Stimulated activated CD4-positive, alpha-beta T cell treated with anti-CD3 and anti-CD28 coated beads, Interleukin-2, amount 100 ng/mL, for 24 hours (primary cell): Measurements from ENCODE around the gene NDRG3.
"Not testable (repeated sequence)": the region's sequence is repeated elsewhere in the genome, so short reads cannot be mapped to it uniquely, and the experiment has no call there.

Source experiments
- DNase-seq, 2 donors: peaks; one replicate each; pipeline ENCODE4 v3.0.0-alpha.2; 2020

Gene NDRG3

GRCh38 chr20:36641506-36641843 is 104.4 kb downstream of the NDRG3 start:
- no peak for DNase-seq

DNA sequence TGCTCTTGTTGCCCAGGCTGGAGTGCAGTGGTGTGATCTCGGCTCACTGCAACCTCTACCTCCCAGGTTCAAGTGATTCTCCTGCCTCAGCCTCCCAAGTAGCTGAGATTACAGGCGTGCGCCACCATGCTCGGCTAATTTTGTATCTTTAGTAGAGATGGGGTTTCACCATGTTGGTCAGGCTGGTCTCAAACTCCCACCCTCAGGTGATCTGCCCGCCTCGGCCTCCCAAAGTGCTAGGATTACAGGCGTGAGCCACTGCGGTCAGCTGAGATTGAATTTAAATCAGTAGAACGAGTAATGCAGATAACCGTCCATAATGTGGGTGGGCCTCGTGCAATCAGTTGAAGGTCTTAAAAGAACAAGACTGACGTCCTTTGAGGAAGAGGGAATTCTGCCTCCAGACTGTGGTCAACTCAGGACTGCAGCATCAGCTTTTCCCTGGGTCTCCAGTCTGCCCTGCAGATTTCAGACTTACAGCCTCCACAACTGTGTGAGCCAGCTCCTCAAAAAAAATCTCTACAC is 107.0 kb downstream of the NDRG3 start:
- DNase-seq: not testable (repeated sequence)

- DNase-seq: no peak
These were observed 111.5 kb downstream of the NDRG3 start for GRCh38 chr20:36634342-36634741.

GRCh38 chr20:36633285-36633772 is 112.6 kb downstream of the NDRG3 start:
- no peak for DNase-seq

DNA sequence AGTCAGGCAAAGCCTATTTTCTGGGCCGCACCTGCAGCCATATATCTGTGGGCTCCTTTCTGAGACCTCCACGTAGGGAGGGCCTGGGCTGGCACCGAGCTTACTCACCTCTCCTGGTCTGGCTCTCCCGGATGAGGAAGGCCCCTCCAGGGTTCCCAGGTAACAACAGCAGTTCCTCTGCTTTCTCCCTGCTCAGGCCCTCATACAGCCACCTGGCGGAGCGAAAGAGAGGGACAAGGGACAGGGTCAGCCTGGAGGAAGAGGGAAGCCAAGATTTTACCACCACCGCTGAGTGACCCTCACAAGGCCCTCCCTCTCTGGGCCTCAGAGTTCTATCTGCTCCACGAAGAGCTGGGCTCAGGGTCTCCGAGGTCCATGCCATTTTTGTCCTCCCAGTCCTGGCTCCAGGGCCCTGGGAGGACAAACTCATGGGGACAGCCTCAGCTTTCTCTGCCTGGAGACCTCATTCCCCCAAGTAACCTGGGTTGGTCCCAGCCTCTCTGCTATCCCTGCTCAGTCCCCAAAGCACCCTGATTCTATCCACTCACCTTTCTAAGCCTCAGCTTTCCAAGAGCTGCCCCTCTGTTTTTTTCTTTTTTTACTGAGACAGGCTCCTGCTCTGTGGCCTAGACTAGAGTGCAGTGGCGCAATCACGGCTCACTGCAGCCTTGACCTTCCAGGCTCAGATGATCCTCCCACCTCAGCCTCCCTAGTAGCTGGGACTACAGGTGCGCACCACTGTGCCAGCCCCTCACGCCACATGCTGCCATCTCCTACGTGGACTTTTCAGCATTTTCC is 113.2 kb downstream of the NDRG3 start:
- no peak for DNase-seq

GRCh38 chr20:36632147-36632486 is 113.8 kb downstream of the NDRG3 start:
- no peak for DNase-seq

GRCh38 chr20:36631646-36632045 is 114.2 kb downstream of the NDRG3 start:
- no peak for DNase-seq

DNA sequence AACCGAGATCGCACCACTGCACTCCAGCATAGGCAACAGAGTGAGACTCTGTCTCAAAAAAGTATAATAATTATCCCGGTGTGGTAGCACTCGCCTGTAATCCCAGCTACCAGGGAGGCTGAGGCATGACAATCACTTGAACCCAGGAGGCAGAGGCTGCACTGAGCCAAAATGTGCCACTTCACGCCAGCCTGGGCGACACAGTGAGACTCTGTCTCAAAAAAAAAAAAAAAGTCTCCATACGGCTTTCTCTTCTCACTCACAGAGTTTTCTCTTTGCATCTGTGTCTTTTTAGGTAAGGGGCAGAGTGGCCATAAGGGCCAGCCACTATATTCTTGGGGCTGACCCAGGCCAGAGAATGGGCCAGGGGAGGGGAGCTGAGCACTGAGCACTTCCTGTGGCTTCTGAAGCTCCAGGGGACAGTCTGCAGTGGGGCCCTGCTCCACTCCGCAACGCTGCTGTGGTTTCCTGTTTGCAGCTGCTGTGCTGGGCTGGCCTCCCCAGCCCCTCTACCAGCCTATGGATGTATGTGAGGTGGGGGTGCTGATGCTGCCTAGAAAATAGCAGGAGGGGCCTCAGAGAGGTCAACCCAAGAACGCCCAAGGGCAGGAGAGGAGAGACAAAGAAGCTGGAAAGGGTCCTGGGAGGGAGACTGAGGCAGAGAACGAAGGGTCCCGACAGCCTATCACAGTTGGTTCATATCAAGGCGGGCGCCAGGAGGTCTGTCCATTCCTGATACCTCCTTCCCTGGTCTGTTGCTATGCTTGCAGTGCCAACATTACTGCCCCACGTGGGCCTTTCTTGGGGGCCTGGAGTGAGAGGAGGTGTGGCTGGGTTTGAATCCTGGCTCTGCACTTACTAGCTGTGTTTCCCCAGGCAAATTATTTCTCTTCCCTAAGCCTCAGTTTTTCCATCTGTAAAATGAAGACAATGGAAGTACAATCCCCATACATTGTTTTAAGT is 115.9 kb downstream of the NDRG3 start:
- peak; percentile 40 to 50 for DNase-seq

DNA sequence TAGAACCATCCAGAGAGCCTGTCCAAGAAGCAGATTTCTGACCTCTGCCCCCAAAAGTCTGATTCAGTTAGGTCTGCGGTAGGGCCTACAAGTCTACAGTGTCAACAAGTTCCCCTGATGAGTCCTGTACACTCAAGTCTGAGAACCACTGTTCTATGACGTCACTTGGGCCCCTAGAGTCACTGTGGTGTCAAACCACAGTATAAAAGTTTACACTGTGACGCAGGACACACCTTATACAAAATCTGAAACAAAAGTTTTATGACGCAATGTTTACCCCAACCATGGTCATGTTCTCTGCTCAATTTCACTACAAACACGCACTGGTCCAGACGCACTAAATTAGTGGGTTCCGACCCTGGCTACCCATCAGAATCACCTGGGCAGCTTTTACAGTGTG is 117.8 kb downstream of the NDRG3 start:
- no peak for DNase-seq

GRCh38 chr20:36624944-36625324 is 121.0 kb downstream of the NDRG3 start:
- DNase-seq: no peak

DNA sequence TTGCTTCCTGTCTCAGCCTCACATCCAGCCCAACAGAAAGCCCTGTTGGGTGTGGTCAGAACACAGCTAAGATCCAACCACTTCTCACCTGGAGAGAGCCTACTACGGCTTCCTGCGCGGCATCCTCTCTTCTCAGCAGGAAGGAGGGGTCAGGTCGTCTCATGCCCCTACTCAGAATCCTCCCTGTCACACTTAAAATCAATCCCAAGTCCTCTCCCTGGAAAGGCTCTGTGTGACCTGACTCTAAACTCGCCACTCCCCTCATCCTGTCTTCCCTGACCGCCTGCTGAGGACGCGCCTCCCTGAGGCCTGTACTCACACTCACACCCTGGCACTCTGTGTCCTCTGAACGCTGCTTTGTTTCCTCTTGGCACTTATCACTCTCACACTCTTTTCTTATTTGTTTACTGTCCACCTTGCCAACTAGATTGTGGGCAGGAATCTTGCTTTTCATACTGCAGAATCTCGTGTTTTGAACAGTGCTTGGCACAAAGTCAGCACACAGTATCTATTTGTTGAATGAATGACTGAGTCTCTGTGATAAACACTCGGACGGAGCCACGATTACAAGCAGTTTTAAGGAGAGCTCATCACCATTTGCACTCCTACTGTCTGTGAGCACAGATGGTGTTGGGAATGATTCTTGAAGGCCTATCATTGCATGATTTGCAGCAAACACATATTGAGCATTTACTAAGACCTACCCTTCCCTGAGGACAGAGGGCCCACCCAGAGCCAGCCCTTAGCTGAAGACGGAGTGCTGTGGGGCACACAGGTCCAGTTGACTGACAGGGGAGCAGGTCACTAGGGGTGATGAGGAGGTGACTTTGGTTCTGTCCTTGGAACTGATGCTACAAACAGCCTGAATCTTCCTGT is 121.6 kb downstream of the NDRG3 start:
- no peak for DNase-seq

DNA sequence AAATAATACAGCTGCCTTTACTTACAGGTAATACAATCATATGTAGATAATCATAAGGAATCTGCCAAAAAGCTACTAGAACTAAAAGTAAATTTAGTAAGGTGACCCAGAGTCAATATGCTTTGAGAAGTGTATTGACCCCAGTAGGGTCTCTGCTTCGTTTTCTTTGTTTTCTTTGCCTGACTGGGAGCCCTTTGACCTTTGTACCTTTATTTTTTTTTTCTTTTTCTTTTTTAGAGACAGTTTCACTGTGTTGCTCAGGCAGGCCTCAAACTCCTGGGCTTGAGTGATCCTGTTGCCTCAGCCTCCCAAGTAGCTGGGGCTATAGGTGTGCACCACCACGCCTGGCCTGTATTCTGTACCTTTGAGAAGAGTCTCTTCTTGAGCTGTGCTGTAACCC is 122.4 kb downstream of the NDRG3 start:
- no peak for DNase-seq

- no peak for DNase-seq
These were observed 125.0 kb downstream of the NDRG3 start for GRCh38 chr20:36620917-36621316.

DNA sequence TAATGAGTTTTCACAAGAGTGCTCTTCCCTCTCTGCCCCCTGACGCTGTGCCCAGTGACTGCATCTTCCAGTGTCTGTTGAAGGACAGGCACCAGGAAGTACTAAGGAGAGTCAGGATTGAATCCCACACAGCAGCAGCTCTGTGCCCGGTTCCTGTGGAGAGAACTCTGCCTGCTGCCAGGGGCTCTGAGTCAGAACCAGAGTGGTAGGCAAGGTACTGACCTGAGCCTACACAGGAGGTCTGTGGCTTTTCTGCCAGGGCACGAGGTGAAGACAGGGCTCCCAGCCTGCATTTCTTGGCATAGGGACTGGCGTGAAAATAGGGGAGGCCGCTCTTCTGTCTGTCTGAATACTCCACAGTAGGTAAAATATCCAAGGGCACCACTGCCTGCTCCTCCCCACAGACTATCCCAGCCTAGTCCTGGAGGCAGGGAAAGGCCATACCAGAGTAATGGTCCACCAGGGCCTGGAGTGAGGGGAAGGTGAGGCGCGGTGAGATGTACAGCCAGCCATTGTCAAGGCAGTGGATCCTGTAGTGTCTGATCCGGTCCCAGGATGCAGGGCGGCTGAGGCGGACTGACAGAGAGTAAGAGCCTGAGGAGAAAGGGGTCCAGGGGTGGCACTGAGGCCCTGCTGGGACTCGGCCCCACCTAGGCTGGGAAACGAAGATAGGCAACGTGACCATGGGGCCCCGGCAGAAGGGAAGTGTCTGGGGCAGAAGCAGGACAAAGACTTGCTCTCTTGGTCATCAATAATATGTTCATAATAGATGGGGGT is 130.9 kb downstream of the NDRG3 start:
- DNase-seq: no peak

- no peak for DNase-seq
These were observed 131.9 kb downstream of the NDRG3 start for GRCh38 chr20:36613974-36614373.

DNA sequence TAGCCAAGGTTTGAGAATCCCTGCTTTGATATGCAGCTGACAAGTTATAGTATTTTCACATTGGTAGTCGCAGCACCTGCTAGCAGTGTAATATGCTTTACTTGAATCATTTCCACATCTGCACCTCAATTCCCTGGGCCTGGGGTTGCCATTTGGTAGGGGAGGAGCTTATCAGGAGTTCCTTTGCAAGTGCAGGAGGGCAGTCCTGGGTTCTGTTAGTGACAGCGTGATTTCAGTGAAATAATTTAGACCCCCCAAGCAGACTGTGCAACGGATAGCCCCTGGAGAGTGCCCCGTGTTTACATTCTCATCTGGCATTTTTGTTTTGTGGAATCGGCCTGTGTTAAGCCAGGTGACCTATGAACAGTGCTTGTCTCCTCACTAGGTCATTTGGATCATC is 134.3 kb downstream of the NDRG3 start:
- no peak for DNase-seq

- DNase-seq: not testable (repeated sequence)
These were observed 137.5 kb downstream of the NDRG3 start for GRCh38 chr20:36608388-36608728.

DNA sequence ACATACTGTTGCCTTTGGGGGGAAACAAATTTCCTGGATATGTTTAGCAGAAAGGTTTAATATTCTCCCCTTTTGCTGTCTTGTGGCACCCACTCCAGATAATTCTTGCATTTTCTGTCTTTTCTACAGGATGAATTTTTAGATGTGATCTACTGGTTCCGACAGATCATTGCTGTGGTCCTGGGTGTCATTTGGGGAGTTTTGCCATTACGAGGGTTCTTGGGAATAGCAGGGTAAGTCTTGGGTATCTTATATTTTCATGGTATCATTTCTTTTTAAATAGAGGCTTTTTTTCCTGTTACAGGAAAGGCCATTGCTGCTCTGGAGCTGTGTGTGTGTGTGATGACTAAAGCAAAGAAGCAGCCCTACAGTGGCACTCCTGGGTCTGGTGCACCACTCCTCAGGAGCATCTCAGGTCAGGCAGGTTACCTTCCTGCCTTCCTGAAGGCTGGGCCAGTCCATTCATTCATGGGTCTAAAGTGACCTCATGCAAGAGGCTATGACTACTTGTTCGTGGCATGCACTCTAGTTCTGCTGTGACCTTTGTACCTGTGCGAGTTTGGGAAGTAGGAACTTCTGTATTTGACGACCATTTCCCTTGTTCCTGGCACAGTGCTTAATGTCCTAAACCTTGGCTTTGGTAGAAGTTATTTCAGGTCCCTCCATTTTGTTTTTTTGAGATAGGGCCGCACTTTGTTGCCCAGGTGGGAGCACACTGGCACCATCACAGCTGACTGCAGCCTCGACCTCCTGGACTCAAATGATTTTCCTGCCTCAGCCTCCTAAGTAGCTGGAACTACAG is 138.1 kb downstream of the NDRG3 start:
- no peak for DNase-seq

- no peak for DNase-seq
These were observed 139.5 kb downstream of the NDRG3 start for GRCh38 chr20:36606158-36607066.
